Testis (tissue), 2 donors: ENCODE results near the gene NDUFA1.

Experiments used
- POLR2A ChIP-seq: fragments of 450-650 bp; IDR thresholded peaks from one replicate; pipeline ENCODE4 v1.6.1; 2017; ENCODE audit warnings: antibody characterized with exemption, mild to moderate bottlenecking, moderate library complexity
- TF ChIP-seq, protein P1 (sequence below), 3 experiments: fragments of 450-650 bp in 2 of 3; fragments of 200-600 bp in 1 of 3; sonication (generic) in 1 of 3; IDR thresholded peaks; one replicate each; pipeline ENCODE4 v1.5.1; 2016 to 2019; ENCODE audit warnings: antibody characterized with exemption in 3 of 3, mild to moderate bottlenecking in 2 of 3, moderate library complexity in 1 of 3

DNA sequence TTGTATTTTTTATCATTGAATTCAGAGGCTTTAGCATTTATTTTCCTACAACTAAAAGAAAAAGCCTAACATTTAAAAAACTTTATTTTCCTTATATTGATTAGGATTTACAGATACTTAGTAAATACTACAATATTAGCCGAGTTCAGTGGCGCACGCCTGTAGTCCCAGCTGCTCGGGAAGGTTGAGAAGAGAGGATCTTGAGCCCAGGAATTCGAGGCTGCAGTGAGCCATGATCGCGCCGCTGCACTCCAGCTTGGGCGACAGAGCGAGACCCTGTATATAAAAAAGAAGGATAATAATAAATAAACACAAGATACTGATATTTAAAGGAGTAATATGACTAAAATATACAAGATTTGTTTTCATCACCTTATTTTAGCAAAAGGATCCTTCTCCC, 18.2 kb upstream of the NDUFA1 start:
- TF ChIP-seq, protein P1, sequence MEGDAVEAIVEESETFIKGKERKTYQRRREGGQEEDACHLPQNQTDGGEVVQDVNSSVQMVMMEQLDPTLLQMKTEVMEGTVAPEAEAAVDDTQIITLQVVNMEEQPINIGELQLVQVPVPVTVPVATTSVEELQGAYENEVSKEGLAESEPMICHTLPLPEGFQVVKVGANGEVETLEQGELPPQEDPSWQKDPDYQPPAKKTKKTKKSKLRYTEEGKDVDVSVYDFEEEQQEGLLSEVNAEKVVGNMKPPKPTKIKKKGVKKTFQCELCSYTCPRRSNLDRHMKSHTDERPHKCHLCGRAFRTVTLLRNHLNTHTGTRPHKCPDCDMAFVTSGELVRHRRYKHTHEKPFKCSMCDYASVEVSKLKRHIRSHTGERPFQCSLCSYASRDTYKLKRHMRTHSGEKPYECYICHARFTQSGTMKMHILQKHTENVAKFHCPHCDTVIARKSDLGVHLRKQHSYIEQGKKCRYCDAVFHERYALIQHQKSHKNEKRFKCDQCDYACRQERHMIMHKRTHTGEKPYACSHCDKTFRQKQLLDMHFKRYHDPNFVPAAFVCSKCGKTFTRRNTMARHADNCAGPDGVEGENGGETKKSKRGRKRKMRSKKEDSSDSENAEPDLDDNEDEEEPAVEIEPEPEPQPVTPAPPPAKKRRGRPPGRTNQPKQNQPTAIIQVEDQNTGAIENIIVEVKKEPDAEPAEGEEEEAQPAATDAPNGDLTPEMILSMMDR (IDR thresholded peaks at IDR 0.05): no peak
- no peak for TF ChIP-seq POLR2A
